ENCODE measurements around the gene LAPTM5. TPM values are rescaled to one million over a fixed set of nuclear protein-coding genes. Genes with fewer than 3 reads are reported as not detected.

LAPTM5 gene
- total and polyA plus RNA-seq, 2 donors (not counting 3 experiments of a cell fraction or from before 2014, with no cell fraction given) = 83.4 to 95.2 TPM

- no peak overlapping the region for H3K27ac ChIP-seq (ENCODE audit: insufficient read depth, low read depth, low read length)
- no peak overlapping the region for H3K4me2 ChIP-seq (ENCODE audit: insufficient read depth, low read length)
- POLR2A ChIA-PET = no interaction called here
- no peak for FAIRE-seq
- intact Hi-C loops (cut with micrococcal nuclease) = no loop called here
- H3K9me1 ChIP-seq (replicated peaks; ENCODE audit: control insufficient read depth, extremely low read depth, insufficient read depth, low read length) = no peaks in the 10 kb centered on the region
- no peak overlapping the region for H3K9ac ChIP-seq (replicated peaks; ENCODE audit: extremely low read depth, insufficient read depth, low read length)
- TF ChIP-seq MYC (IDR thresholded peaks at IDR 0.05; ENCODE audit: low read depth, low read length) (no peak), JUN (IDR thresholded peaks at IDR 0.05; ENCODE audit: borderline replicate concordance, insufficient read depth, insufficient read length, low read depth) (no peak), FOS (IDR thresholded peaks at IDR 0.05; ENCODE audit: borderline replicate concordance, insufficient read depth, low read length) (no peak), GATA2 (IDR thresholded peaks at IDR 0.05; ENCODE audit: insufficient read depth, insufficient read length, low read depth, low read length) (no peak), POLR2A (IDR thresholded peaks at IDR 0.05; ENCODE audit: low read depth, low read length) (no peak), POLR2AphosphoS5 (IDR thresholded peaks at IDR 0.05; ENCODE audit: insufficient read depth, low read depth, low read length) (no peak)
- TF ChIP-seq, protein P1, sequence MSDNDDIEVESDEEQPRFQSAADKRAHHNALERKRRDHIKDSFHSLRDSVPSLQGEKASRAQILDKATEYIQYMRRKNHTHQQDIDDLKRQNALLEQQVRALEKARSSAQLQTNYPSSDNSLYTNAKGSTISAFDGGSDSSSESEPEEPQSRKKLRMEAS (IDR thresholded peaks at IDR 0.05; ENCODE audit: insufficient read depth, insufficient read length) = no peak
- TF ChIP-seq, protein P2, sequence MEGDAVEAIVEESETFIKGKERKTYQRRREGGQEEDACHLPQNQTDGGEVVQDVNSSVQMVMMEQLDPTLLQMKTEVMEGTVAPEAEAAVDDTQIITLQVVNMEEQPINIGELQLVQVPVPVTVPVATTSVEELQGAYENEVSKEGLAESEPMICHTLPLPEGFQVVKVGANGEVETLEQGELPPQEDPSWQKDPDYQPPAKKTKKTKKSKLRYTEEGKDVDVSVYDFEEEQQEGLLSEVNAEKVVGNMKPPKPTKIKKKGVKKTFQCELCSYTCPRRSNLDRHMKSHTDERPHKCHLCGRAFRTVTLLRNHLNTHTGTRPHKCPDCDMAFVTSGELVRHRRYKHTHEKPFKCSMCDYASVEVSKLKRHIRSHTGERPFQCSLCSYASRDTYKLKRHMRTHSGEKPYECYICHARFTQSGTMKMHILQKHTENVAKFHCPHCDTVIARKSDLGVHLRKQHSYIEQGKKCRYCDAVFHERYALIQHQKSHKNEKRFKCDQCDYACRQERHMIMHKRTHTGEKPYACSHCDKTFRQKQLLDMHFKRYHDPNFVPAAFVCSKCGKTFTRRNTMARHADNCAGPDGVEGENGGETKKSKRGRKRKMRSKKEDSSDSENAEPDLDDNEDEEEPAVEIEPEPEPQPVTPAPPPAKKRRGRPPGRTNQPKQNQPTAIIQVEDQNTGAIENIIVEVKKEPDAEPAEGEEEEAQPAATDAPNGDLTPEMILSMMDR (IDR thresholded peaks at IDR 0.05; ENCODE audit: extremely low read depth in 1 of 2, insufficient read depth in 1 of 2, low read depth in 1 of 2, low read length in 2 of 2) = no peak
- H4K20me1 ChIP-seq (replicated peaks; ENCODE audit: control insufficient read depth, extremely low read depth, insufficient read depth, low read length) = no peaks in the 10 kb centered on the region
- H3K4me3 ChIP-seq (replicated peaks in 1 of 3; ENCODE audit: insufficient read depth in 1 of 3, low read depth in 1 of 3, low read length in 3 of 3) = no peak overlapping the region
- dilution Hi-C loops (cut with MboI; ENCODE audit: extremely low pct_ligation_motif_present, low sequenced_read_pairs) = no loop called here
- H2AFZ ChIP-seq (ENCODE audit: low read depth, low read length) = no peak overlapping the region
- no peak for DNase-seq (ENCODE audit: low read depth, low spot score)
- no TSS peak for BruUV-seq (replicated peaks)
- H3K9me3 ChIP-seq (replicated peaks; ENCODE audit: control insufficient read depth, insufficient read depth, low read length) = no peaks in the 10 kb centered on the region
- H3K4me1 ChIP-seq (ENCODE audit: control insufficient read depth, extremely low read depth, insufficient read depth, low read length) = peaks cover 5% of the 10 kb centered on the region
- H3K27me3 ChIP-seq (ENCODE audit: control insufficient read depth in 2 of 2, insufficient read depth in 2 of 2, low read length in 2 of 2) = no peaks in the 10 kb centered on the region
- no peaks in the 10 kb centered on the region for H3K79me2 ChIP-seq (ENCODE audit: control insufficient read depth, insufficient read depth, low read length)
- no peaks in the 10 kb centered on the region for H3K36me3 ChIP-seq (ENCODE audit: control insufficient read depth in 2 of 2, extremely low read depth in 1 of 2, insufficient read depth in 2 of 2, low read length in 2 of 2)
- CTCF ChIA-PET = interaction anchor here (1.8 to 9.0 kb wide), 3 partner anchors 43 to 190 kb away, joined by 4 to 726 read pairs (median 66); no protein-coding TSS in a partner anchor
These were observed 35.6 kb downstream of the LAPTM5 start for GRCh38 chr1:30721812-30722537.
